CD4-positive, alpha-beta T cell (primary cell): Measurements from ENCODE around the gene IL1RN. TPM values are rescaled to one million over a fixed set of nuclear protein-coding genes. Genes with fewer than 3 reads are reported as not detected.

Experiments
- ATAC-seq: fragments of 200-7000 bp; cut with Tn5 transposase; one replicate; pipeline ENCODE4 v1.10.0; 2022; ENCODE audit warnings: mild to moderate bottlenecking; ENCODE audit not compliant: poor library complexity
- CTCF ChIA-PET: fragments of 350-600 bp; sonication (Branson Sonifier 250); formaldehyde crosslinking; loops from one replicate; lab custom pipeline; 2021; ENCODE audit warnings: antibody characterized with exemption, inconsistent platforms; lab: Charles Lee
- POLR2A ChIA-PET: fragments of 350-600 bp; sonication (Branson Sonifier 250); formaldehyde crosslinking; loops from one replicate; lab custom pipeline; 2021; ENCODE audit warnings: antibody characterized with exemption, inconsistent platforms; lab: Charles Lee
- DNase-seq, 14 experiments: peaks; one replicate each; pipeline ENCODE4 v3.0.0-alpha.2; 2013 to 2020; ENCODE audit warnings: mixed read lengths in 2 of 14
- H3K27ac ChIP-seq, 2 donors: one replicate each; pipeline versions ENCODE4 v1.5.1 to v1.7.0; 2013; ENCODE audit warnings: low read length in 2 of 2, low read depth in 1 of 2, mild to moderate bottlenecking in 1 of 2
- H3K27me3 ChIP-seq, 2 experiments: 1 replicate in 1 of 2; 2 replicates in 1 of 2; pipeline versions ENCODE4 v1.6.1 to v1.7.0; 2013; ENCODE audit warnings: low read length in 2 of 2, control low read depth in 1 of 2, mild to moderate bottlenecking in 1 of 2, moderate library complexity in 1 of 2; ENCODE audit not compliant: insufficient read depth in 2 of 2, control insufficient read depth in 1 of 2
- H3K36me3 ChIP-seq: one replicate; pipeline ENCODE4 v1.6.1; 2013; ENCODE audit warnings: low read length, control low read depth; ENCODE audit not compliant: insufficient read depth
- H3K4me1 ChIP-seq: one replicate; pipeline ENCODE4 v1.6.1; 2013; ENCODE audit warnings: low read length, control low read depth; ENCODE audit not compliant: insufficient read depth
- H3K4me3 ChIP-seq: one replicate; pipeline ENCODE4 v1.5.1; 2013; ENCODE audit warnings: mild to moderate bottlenecking, low read length, moderate library complexity
- H3K9me3 ChIP-seq, 2 experiments: 1 replicate in 1 of 2; 2 replicates in 1 of 2; pipeline versions ENCODE4 v1.6.1 to v1.7.0; 2013; ENCODE audit warnings: low read length in 2 of 2, mild to moderate bottlenecking in 2 of 2, control low read depth in 1 of 2, moderate library complexity in 1 of 2; ENCODE audit not compliant: control insufficient read depth in 1 of 2, insufficient read depth in 1 of 2
- H3K27ac Mint-ChIP-seq: one replicate; pipeline ENCODE4 v1.8.0; 2020; ENCODE audit warnings: mixed read lengths
- H3K27me3 Mint-ChIP-seq: one replicate; pipeline ENCODE4 v1.8.0; 2021; ENCODE audit warnings: mixed read lengths
- H3K36me3 Mint-ChIP-seq: one replicate; pipeline ENCODE4 v1.8.0; 2021; ENCODE audit warnings: low read depth, mixed read lengths
- H3K4me1 Mint-ChIP-seq: one replicate; pipeline ENCODE4 v1.8.0; 2021; ENCODE audit warnings: low read depth, mixed read lengths
- H3K4me3 Mint-ChIP-seq: one replicate; pipeline ENCODE4 v1.8.0; 2020; ENCODE audit warnings: mild to moderate bottlenecking, mixed read lengths
- H3K9me3 Mint-ChIP-seq: one replicate; pipeline ENCODE4 v1.8.0; 2020; ENCODE audit warnings: mixed read lengths
- CTCF ChIP-seq: fragments of 200-600 bp; IDR thresholded peaks from one replicate; pipeline ENCODE4 v1.8.0; 2022; ENCODE audit warnings: antibody characterized with exemption, mild to moderate bottlenecking
- intact Hi-C, 2 experiments: fragments of 100-400 bp; cut with DNase I in 1 of 2; cut with micrococcal nuclease in 1 of 2; formaldehyde crosslinking; loops; one replicate each; pipeline versions ENCODE4 v1.15.1 to v1.9.0; 2023 to 2025; cut with DNase I, micrococcal nuclease
- total RNA-seq, 174 experiments: library from RNA in 2 of 174; stranded (reverse) in 2 of 174; gene quantifications; one replicate each; pipeline ENCODE4 v1.2.3 and lab custom pipeline; 2021 to 2026

Gene IL1RN
- total RNA-seq, 2 experiments from 2014 or later, result 0.31 to 0.58 TPM

DNA sequence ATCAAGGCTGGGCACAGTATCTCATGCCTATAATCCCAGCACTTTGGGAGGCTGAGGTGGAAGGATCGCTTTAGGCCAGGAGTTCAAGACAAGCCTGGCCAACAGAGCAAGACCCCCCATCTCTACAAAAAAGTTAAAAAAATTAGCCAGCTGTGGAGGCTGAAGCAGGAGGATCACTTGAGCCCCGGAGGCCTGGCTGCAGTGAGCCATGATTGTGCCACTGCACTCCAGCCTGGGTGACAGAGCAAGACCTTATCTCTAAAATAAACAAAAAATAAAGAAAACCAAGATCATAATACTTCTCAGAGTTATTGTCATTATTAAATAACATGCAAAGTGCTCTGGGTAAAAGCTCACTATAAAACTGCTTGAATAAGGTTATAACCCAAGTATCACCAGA lies 14.9 kb downstream of the IL1RN start:
- TF ChIP-seq CTCF, result no peak
- Mint-ChIP-seq H3K36me3 (no peaks in the 10 kb centered on the region), H3K27ac (no peak overlapping the region), H3K9me3 (no peaks in the 10 kb centered on the region), H3K4me1 (peaks cover 14% of the 10 kb centered on the region), H3K27me3 (no peaks in the 10 kb centered on the region), H3K4me3 (no peak overlapping the region)
- intact Hi-C loops, result no loop called here
- no peaks in the 10 kb centered on the region for H3K36me3 ChIP-seq
- ChIA-PET POLR2A (interaction anchor here (1.2 to 1.7 kb wide), 2 partner anchors 33 to 38 kb away, joined by 5 to 6 read pairs; no protein-coding TSS in a partner anchor), CTCF (interaction anchor here (2.0 kb wide), 1 partner anchor 57 kb away, joined by 11 read pairs; no protein-coding TSS in a partner anchor)
- DNase-seq, result no peak
- no peaks in the 10 kb centered on the region for H3K27me3 ChIP-seq
- no peaks in the 10 kb centered on the region for H3K9me3 ChIP-seq
- ATAC-seq, result no peak
- no peak overlapping the region for H3K27ac ChIP-seq
- H3K4me3 ChIP-seq, result no peak overlapping the region
- H3K4me1 ChIP-seq, result peaks cover 10% of the 10 kb centered on the region

DNA sequence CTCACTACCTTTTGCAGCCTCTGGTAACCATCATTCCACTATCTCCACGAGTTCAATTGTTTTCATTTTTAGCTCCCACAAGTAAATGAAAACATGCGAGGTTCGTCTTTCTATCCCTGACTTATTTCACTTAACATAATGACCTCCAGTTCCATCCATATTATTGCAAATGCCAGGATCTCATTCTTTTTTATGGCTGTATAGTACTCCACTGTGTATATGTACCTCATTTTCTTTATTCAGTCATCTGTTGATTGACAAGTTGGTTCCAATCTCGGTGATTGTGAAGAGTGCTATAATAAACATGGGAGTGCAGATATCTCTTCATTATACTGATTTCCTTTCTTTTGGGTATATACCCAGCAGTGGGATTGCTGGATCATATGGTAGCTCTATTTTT lies 16.9 kb downstream of the IL1RN start:
- ATAC-seq, result no peak
- intact Hi-C loops, result no loop called here
- CTCF ChIA-PET, result interaction anchor here (0.9 kb wide), 1 partner anchor 36 kb away, joined by 3 read pairs; no protein-coding TSS in a partner anchor

DNA sequence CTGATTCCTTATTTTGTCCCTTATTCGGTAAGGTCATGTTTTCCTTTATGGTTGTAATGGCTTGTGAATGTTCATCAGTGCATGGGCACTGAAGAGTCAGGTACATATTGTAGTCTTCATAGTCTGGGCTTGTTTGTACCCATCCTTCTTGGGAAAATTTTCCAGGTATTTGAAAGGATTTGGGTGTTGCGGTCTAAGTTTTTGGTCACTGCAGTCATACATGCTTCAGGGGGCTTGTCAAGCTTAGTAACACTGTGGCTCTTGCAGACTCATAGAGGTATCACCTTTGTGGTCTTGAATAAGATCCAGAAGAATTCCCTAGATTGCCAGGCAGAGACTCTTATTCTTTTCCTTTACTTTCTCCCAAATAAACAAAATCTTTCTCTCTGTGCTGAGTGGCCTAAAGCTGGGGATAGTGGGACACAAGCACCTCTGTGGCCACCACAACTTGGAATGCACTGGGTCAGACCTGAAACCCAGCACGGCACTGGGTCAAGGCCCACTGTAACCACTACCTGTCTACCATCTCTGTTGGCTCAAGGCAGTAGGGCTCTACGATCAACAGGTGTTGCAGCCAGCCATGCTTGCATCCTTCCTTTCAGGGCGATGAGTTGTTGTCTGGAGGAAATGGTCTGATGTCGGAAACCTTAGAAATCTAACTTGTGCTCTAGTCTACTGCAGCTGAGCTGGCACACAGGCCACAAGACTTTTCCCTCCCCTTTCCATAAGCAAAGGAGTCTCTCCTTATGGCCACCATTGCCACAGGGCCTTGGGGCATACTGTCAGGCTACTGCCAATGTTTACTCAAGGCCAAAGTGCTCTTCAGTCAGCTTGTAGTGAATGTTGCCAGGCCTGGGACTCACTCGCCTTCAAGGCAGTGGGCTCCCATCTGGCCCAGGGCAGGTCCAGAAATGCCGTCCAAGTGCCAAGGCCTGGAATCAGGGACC lies 21.5 kb downstream of the IL1RN start:
- intact Hi-C loops, result no loop called here
- Mint-ChIP-seq H3K36me3 (no peaks in the 10 kb centered on the region), H3K4me3 (no peak overlapping the region), H3K4me1 (no peaks in the 10 kb centered on the region), H3K9me3 (no peaks in the 10 kb centered on the region), H3K27ac (no peak overlapping the region), H3K27me3 (no peaks in the 10 kb centered on the region)
- Histone ChIP-seq H3K27ac (no peak overlapping the region), H3K4me1 (no peaks in the 10 kb centered on the region), H3K9me3 (no peaks in the 10 kb centered on the region), H3K27me3 (no peaks in the 10 kb centered on the region), H3K36me3 (no peaks in the 10 kb centered on the region), H3K4me3 (no peak overlapping the region)
- no peak for TF ChIP-seq CTCF
- ATAC-seq (no peak), DNase-seq (no peak)
- POLR2A ChIA-PET, result interaction anchor here (1.3 to 1.5 kb wide), 2 partner anchors 8 to 25 kb away, joined by 3 to 4 read pairs; partner anchors contain the start of gene PSD4
- CTCF ChIA-PET, result interaction anchor here (1.1 kb wide), 1 partner anchor 50 kb away, joined by 3 read pairs; no protein-coding TSS in a partner anchor

More for the DNA sequence above, 16.9 kb downstream of the IL1RN start:
- Mint-ChIP-seq H3K4me3 (no peak overlapping the region), H3K27ac (no peak overlapping the region), H3K9me3 (no peaks in the 10 kb centered on the region), H3K27me3 (no peaks in the 10 kb centered on the region), H3K4me1 (no peaks in the 10 kb centered on the region), H3K36me3 (no peaks in the 10 kb centered on the region)
- no peak for TF ChIP-seq CTCF
- H3K27me3 ChIP-seq, result no peaks in the 10 kb centered on the region
- H3K4me3 ChIP-seq, result no peak overlapping the region
- POLR2A ChIA-PET, result interaction anchor here (1.0 kb wide), 1 partner anchor 29 kb away, joined by 3 read pairs; the partner anchor contains the start of gene PSD4
- no peak overlapping the region for H3K27ac ChIP-seq
- no peak for DNase-seq
- no peaks in the 10 kb centered on the region for H3K9me3 ChIP-seq
- H3K36me3 ChIP-seq, result no peaks in the 10 kb centered on the region
- peaks cover under 1% of the 10 kb centered on the region for H3K4me1 ChIP-seq
